Ishikawa (cell line): ENCODE data around the gene NNAT.

Experiments used
- CEBPB ChIP-seq: IDR thresholded peaks from 2 replicates; pipeline ENCODE4 v1.6.1; 2012
- EP300 ChIP-seq: IDR thresholded peaks from 2 replicates; pipeline ENCODE4 v1.6.1; 2012; ENCODE audit warnings: borderline replicate concordance
- MAX ChIP-seq: IDR thresholded peaks from 2 replicates; pipeline ENCODE4 v1.6.1; 2012
- TAF1 ChIP-seq: IDR thresholded peaks from 2 replicates; pipeline ENCODE4 v1.6.1; 2012; ENCODE audit warnings: low read depth, mild to moderate bottlenecking
- USF1 ChIP-seq: IDR thresholded peaks from 2 replicates; pipeline ENCODE4 v1.6.1; 2012

DNA sequence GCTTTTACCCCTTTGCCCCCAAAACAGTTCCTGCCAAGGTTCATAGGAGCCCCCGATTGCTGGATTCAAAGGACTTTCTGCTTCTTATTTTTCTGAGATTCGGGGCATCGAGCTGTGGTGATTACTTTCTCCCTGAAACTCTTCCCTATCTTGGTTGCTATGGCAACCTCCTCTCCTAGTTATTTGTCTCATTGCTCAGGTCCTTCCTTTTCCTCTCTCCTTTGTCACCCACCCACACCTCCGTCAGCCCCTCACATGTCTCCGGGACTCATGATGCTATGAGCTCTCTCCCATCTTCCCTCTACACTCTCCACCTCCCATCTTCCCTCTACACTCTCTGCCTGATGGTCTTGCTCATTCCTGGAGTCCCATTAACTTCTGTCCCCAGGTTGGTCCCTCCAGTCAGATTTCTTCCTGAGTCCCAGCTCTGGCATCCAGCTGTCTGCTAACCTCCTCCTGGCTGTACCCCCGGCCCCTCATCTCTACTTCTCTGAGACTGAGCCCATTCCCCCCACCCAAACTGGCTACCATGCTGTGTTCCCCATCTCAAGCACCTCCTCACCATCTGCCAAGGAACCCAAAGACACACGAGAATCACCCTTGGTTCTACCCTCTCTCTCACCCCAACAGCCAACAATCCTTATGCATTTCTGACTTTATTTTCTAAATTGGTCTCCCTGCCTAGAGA, 30.2 kb upstream of the NNAT start:
- TF ChIP-seq EP300 (no peak), USF1 (no peak), MAX (no peak), TAF1 (no peak), CEBPB (no peak)
